G401 (cell line): Measurements from ENCODE around the gene PDE4B. TPM values are rescaled to one million over a fixed set of nuclear protein-coding genes. Genes with fewer than 3 reads are reported as not detected.

ENCODE experiments used
- DNase-seq: peaks from one replicate; pipeline ENCODE4 v3.0.0-alpha.2; 2015; ENCODE audit warnings: low spot score
- in situ Hi-C: cut with HindIII; loops from 2 replicates; pipeline ENCODE4 v1.10.0; 2016; ENCODE audit warnings: low sequenced_read_pairs, mixed read lengths
- total RNA-seq: library from RNA; depleted of rRNA; stranded (reverse); fragments of >200 nt; shearing (Covaris generic); gene quantifications from 2 replicates; pipeline ENCODE4 v1.2.3, GENCODE V29; 2014

Gene PDE4B
- total RNA-seq, 1 experiment from 2014 or later: not detected

DNA sequence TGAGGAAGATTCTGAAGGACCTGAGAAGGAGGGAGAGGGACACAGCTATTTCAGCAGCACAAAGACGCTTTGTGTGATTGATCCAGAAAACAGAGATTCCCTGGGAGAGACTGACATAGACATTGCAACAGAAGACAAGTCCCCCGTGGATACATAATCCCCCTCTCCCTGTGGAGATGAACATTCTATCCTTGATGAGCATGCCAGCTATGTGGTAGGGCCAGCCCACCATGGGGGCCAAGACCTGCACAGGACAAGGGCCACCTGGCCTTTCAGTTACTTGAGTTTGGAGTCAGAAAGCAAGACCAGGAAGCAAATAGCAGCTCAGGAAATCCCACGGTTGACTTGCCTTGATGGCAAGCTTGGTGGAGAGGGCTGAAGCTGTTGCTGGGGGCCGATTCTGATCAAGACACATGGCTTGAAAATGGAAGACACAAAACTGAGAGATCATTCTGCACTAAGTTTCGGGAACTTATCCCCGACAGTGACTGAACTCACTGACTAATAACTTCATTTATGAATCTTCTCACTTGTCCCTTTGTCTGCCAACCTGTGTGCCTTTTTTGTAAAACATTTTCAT is 579.9 kb downstream of the PDE4B start:
- no peak for DNase-seq
- in situ Hi-C loops: no loop called here

DNA sequence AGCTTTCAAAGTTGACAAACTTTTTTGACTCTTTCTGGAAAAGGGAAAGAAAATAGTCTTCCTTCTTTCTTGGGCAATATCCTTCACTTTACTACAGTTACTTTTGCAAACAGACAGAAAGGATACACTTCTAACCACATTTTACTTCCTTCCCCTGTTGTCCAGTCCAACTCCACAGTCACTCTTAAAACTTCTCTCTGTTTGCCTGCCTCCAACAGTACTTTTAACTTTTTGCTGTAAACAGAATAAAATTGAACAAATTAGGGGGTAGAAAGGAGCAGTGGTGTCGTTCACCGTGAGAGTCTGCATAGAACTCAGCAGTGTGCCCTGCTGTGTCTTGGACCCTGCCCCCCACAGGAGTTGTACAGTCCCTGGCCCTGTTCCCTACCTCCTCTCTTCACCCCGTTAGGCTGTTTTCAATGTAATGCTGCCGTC is 580.5 kb downstream of the PDE4B start:
- in situ Hi-C loops: no loop called here
- DNase-seq: no peak

DNA sequence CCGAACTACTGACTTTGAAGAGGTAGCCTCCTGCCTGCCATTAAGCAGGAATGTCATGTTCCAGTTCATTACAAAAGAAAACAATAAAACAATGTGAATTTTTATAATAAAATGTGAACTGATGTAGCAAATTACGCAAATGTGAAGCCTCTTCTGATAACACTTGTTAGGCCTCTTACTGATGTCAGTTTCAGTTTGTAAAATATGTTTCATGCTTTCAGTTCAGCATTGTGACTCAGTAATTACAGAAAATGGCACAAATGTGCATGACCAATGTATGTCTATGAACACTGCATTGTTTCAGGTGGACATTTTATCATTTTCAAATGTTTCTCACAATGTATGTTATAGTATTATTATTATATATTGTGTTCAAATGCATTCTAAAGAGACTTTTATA is 581.5 kb downstream of the PDE4B start:
- in situ Hi-C loops: no loop called here
- no peak for DNase-seq

DNA sequence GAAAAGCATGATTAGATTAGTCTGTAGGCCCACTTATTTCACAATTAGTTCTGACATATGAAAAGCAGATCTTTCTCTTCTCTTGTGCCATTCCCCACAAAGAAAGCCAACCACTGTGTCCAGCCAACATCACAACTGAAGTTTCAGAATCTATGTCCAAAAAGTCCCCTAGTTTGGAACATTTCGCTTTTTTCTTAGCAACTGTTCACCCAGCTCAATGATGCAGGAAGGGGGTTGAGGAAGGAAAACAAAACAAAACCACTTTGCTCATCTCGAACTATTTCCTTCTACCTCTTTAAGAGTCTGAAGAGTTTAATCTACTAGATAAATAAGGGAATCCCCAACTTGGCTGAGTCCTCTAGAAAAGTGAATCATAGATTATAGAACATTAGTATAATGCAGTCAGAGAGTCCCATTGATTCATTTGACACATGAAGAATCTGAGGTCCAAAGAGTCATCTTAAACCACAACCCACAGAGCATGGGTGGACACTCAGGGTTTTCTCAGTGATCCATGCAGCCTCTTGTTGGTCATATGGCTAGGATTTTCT is 581.9 kb downstream of the PDE4B start:
- DNase-seq: peak; percentile 28
- in situ Hi-C loops: no loop called here

DNA sequence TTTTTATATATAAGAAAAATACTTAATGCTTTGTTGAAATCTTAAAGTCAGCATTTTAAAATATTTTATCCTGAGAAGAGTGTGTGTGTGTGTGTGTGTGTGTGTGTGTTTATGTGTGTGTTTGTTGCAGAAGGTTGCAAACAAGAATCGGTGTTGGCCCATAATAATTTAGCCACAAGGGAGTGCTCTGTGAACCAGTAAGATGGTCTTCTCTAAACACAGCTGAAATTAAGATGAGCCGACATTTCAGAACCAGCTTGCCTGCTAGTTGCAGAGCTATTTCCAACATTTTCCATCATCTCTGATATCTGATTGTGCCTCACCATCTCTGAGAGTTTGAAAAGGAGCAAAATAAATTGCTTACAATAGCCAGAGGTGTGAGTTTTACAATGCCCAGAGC is 582.4 kb downstream of the PDE4B start:
- DNase-seq: no peak
- in situ Hi-C loops: no loop called here

DNA sequence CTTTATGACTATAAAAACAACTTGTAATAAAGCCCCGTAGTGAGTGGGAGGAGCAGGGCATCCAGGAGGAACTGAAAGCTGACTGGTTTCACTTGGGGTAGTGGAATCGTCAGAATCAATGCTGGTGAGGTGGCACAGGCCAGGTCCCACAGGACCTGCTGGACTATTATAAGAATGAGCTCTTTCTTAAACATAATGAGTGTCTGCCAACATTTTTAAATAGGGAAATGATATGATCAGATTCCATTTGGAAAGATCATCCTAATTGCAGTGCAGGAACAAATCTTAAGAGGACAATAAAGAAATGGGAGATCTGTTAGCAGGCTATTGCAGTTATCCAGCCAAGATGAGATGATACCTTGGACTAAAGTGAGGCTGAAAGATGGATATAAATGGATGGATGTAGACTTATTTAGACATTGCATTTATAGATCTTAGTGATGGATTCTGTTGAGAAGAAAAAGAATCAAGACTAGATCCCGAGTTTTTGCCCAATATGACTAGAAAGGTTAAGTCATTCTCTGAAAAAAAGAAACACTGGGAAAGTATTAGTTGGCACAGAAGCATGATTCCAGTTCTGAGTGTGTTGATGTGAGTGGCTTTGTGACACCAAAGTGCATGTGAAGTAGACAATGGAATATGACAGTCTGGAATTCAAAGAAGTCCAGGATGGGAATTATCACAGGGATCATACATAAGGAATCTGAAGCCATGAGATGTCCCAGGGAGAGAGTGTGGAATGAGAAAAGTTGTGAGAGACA is 587.9 kb downstream of the PDE4B start:
- in situ Hi-C loops: no loop called here
- DNase-seq: no peak

DNA sequence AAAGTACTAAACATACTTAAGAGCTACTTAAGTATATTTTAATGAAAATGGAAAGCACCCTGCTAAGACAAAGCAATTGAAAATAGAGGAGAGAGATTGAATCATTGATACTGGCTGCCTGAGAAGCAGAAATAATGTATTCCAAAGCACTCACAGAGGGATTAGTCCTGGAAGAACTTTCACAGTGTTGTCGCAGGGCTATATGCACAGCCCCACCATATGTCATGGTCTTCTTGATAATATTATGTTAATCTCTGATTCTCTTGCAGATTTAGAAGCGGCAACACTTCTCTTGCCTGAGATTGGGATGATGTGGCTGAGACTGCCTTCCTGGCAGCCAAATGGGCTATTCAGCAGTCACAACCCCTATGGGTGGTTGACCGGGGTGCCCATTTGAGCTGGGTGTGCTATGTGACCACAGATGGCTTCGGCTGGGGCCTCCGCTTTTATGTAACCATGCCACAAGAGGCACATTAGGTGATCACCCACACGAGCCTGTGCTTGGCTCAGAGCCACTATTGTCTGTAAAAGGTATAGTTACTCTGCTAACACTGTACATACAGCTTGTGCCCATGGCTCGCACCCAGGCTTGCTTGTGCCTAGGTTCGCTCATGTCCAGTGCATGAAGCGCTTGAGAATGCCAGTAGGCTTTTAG is 589.1 kb downstream of the PDE4B start:
- in situ Hi-C loops: no loop called here
- no peak for DNase-seq

DNA sequence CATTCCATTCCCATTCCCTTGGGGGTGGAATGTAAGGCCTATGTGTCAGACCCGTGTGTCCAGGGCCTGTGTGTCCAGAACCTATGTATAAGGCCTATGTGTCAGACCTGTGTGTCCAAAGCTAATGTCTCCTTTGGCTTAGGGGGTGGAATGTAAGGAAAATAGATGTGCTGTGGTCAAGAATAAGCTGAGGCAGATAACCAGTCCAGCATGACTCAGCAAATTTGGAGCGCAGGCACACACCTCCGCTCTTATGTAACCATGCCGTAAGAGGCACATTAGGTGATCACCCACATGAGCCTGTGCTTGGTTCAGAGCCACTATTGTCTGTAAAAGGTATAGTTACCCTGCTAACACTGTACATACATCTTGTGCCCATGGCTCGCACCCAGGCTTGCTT is 590.5 kb downstream of the PDE4B start:
- in situ Hi-C loops: no loop called here

DNA sequence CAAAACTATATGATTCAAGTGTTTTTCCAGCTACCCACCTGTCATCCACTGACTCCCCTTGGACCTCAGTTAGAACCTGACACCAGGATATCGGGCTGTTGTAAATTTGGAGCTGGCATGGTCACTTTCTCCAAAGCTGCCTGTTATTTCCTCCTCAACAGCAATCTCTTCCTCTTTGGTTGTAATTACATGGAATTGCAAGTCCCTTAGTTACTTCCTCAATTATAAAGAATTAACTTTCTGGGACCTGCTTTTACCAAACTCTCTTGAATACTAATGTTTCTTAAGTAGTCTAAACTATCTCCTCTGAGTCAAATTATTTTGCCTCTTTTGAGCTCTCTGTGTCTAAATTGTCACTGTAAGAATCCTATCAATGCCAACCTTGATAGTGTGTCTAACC is 590.9 kb downstream of the PDE4B start:
- in situ Hi-C loops: no loop called here
- DNase-seq: no peak

More for the DNA sequence above, 590.5 kb downstream of the PDE4B start:
- DNase-seq: no peak

DNA sequence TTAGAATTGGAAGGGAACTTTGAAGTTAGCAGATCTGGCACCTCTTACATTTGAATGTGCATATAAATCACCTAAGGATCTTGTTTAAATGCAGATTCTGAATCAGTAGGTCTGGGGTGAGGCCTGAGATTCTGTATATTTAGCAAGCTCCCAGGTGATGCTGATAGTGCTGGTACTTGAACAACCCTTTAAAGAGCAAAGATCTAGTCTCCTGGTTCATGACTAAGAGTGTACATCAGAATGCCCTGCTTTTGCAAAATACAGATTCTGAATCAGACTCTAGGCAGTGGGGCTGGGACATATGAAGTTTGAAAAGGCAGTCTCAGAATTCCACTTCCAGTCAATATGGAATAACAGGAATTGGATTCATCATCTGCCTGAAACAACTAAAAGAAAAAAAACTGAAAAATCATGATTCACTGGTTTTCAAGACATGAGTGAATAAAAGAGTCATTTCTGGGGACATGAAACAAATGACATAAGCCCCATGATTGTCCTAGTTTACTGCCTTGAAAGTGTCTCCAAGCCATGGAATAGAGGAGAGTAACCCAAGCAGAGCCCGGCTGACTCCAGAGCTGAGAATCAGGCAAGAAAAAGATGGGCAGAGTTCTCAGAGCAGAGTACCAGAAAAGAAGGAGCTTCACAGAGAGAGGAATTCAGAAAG is 591.7 kb downstream of the PDE4B start:
- no peak for DNase-seq
- in situ Hi-C loops: no loop called here

DNA sequence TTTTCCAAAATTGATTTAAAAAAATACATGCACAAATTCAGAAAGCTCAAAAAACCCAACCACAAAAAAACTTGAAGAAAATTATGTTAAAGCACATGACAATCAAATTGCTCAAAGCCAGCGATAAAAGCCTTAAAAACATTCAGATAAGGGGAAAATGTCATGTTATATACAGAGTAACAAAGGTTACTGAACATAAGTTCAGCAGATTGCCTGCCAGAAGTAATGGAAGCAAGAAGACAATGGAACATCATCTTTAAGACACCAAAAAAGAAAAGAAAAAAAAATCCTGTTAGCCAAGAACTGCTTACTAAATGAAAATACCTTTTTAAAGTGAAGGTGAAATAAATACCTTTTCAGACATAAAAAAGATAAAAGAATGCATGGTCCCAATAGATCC is 594.0 kb downstream of the PDE4B start:
- DNase-seq: no peak
- in situ Hi-C loops: no loop called here

DNA sequence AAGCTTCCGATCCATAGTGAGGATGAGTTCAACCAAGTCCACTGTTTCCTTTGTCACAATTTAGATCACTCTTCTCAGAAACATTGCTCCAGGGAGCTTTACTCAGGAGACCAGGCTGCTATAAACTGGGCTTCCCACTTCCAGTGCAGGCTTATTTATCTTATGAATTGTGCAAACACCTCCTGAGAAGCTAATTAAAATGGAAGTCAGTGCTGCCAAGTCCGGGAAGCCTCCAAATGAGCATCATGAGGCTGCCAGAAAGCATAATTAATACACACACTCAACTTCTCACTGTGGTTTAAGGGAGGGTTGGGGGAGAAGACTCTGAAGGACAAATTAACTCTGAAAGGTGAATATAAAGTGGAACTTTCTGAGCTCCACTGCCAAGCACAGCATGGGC is 596.2 kb downstream of the PDE4B start:
- DNase-seq: peak; percentile 61
- in situ Hi-C loops: no loop called here

DNA sequence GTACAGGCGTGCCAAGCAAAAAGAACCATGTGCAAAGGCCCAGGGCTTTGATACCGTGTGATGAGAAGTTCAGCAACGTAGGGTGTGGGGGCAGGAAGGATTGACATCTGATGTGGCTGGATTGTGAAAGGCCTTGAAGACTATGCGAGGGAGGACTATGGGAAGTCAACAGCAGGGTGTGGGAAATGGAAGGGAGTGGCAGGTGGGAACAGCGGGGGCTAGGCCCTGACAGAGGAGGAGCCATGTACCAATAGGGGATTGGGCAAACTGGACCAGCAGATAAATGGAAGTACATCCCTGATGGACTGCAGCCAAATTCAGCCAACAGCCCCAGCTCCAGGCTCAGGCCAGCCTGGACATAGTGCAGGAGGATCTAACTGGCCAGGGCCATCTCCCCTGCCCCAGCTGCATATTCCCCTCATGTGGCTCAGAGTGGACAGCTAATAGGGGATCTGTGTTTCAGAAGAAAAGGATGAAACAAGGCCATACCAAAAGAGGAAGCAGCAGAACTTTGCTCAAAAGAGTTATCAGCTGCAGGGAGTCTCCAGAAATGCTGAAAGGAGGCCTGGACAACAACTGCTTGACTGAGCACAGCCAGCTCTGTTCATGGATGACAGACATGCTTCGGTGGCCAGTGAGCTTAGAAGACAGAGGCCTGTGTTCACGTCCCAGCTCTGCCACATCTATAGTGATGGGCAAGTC is 601.0 kb downstream of the PDE4B start:
- in situ Hi-C loops: no loop called here
- no peak for DNase-seq

DNA sequence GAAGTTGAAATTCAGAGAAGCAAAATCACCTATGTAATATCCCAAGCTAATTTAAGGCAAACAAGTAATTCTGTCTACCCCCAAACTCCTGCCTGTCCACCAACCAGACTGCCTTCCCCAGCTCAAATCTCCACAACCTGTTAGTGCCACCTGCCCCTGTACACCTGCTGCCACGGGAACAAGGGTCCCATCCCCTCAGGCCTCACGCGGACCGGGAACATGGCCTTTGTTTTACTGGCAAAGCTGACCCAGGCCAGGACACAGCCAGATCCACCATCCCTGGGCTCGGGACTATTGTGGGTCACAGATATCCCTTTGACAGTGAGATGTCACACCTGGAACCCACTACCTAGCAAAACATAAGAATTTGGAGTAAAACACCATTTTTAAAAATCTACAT is 601.9 kb downstream of the PDE4B start:
- in situ Hi-C loops: no loop called here
- DNase-seq: no peak

DNA sequence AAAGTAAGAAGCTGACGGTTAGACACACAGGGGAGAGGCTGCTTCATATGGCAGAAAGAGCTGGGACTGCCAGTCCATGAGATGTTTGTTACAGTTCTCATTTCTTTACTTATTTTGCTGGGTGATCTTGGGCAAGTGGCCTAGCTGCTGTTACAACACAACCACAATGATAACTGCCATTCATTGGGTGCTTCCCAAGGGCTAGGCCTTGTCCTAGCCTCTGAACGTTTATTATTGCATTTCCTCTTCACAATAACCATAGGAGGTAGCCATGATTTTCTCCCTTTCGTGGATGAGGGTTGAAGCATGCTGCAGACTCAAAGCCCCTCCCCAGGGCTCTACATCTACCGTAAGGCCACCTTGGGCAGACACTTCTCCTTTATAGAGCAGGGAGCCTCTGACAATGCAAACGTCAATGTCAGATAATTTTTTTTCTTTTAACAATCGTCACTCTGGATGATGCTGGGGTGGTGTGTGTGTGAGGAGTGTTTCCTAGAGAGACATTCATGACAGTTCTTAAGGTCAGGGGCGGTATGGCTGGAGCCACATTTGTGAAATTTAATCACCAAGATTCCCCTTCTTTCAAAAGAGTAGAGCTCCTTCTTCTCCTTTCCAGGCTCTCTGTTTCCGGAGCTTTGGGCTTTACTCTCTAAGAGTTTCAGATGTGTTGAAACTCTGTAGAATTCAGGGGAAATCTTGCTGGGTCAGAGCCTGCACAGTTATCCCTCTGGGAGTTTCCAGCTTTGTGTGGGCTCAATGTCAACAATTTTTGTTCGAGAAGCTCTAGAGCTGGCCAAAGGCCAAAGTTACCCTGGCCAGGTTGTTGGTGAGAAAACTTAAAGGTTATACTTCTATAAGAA is 602.7 kb downstream of the PDE4B start:
- no peak for DNase-seq
- in situ Hi-C loops: no loop called here

DNA sequence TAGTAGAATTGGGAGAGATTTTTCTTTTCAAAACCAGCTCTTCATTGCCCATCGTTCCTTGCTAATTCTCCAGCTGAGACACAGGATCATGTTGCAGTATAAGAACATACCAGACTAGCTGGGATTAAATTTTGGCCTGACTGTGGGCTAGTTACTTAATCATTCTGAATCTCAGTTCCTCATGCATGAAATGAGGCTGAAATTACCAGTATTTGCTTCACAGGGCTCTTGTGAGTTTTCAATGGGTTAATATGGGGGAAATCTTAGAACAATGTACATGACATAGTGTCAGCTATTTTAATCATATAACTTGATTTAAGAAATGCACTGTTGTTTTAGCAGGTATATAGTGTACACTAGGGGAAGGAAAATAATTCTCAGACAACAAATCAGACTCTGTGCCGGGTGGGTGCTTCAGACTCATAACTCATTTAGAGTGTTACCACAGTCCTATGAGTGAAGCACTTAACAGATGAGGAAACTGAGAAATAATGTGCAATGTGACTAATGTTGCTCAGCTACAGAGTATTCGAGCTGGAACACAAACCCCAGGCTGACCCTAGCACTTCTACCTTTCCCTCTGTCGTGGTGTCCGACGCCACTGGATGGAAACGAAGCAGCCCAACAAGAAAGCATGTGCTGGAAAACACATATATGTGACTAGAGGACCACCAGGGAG is 603.7 kb downstream of the PDE4B start:
- no peak for DNase-seq
- in situ Hi-C loops: no loop called here

DNA sequence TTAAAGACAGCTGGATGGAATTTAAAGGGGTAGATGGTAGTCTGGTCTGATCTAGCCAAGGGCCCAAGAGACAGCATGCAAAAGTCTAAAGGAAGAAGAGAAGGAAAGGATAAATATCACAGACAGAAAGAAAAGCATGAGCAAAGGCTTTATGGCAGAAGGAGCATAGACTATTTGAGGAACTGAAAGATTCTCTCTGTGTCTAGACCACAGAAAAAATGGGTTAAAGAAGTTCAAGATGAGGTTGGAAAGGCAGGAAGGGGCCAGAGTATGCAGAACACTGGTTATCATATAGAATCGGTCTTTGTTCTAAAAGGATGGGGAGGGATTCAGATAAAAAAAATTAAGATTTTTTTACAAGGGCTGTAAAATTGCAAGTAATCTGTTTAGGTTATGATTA is 604.5 kb downstream of the PDE4B start:
- in situ Hi-C loops: no loop called here
- no peak for DNase-seq
